ENCODE results near the gene SUSD5.

SUSD5 gene

GRCh38 chr3:33229066-33229465 is 10.5 kb upstream of the SUSD5 start:
- no peak for TF ChIP-seq CTCF (IDR thresholded peaks at IDR 0.05; ENCODE audit: extremely low read depth, insufficient read depth, missing control alignments)
- in situ Hi-C loops (cut with MboI; ENCODE audit: low pct_unique_long_range_greater_than_20kb, low sequenced_read_pairs, unreplicated experiment): no loop called here

GRCh38 chr3:33221241-33221640 is 2.6 kb upstream of the SUSD5 start:
- no peak for TF ChIP-seq CTCF (IDR thresholded peaks at IDR 0.05; ENCODE audit: extremely low read depth, insufficient read depth, missing control alignments)
- DNase-seq (ENCODE audit: low spot score): no peak
- in situ Hi-C loops (cut with MboI; ENCODE audit: low pct_unique_long_range_greater_than_20kb, low sequenced_read_pairs, unreplicated experiment): no loop called here

More at GRCh38 chr3:33229066-33229465, 10.5 kb upstream of the SUSD5 start:
- no peak for DNase-seq (ENCODE audit: low spot score)

- no peak for DNase-seq (ENCODE audit: low spot score)
- in situ Hi-C loops (cut with MboI; ENCODE audit: low pct_unique_long_range_greater_than_20kb, low sequenced_read_pairs, unreplicated experiment): no loop called here
- no peak for TF ChIP-seq CTCF (IDR thresholded peaks at IDR 0.05; ENCODE audit: extremely low read depth, insufficient read depth, missing control alignments)
Measured at GRCh38 chr3:33219175-33219487, 521 bp upstream of the SUSD5 start.

GRCh38 chr3:33217866-33218445 is 654 bp downstream of the SUSD5 start:
- no peak for DNase-seq (ENCODE audit: low spot score)
- no peak for TF ChIP-seq CTCF (IDR thresholded peaks at IDR 0.05; ENCODE audit: extremely low read depth, insufficient read depth, missing control alignments)
- in situ Hi-C loops (cut with MboI; ENCODE audit: low pct_unique_long_range_greater_than_20kb, low sequenced_read_pairs, unreplicated experiment): no loop called here

- in situ Hi-C loops (cut with MboI; ENCODE audit: low pct_unique_long_range_greater_than_20kb, low sequenced_read_pairs, unreplicated experiment): no loop called here
- no peak for DNase-seq (ENCODE audit: low spot score)
- no peak for TF ChIP-seq CTCF (IDR thresholded peaks at IDR 0.05; ENCODE audit: extremely low read depth, insufficient read depth, missing control alignments)
Measured at GRCh38 chr3:33215739-33216138, 2.9 kb downstream of the SUSD5 start.

GRCh38 chr3:33212406-33212805 is 6.2 kb downstream of the SUSD5 start:
- TF ChIP-seq CTCF (IDR thresholded peaks at IDR 0.05; ENCODE audit: extremely low read depth, insufficient read depth, missing control alignments): no peak
- in situ Hi-C loops (cut with MboI; ENCODE audit: low pct_unique_long_range_greater_than_20kb, low sequenced_read_pairs, unreplicated experiment): no loop called here
- DNase-seq (ENCODE audit: low spot score): no peak

GRCh38 chr3:33211444-33211843 is 7.2 kb downstream of the SUSD5 start:
- no peak for DNase-seq (ENCODE audit: low spot score)
- TF ChIP-seq CTCF (IDR thresholded peaks at IDR 0.05; ENCODE audit: extremely low read depth, insufficient read depth, missing control alignments): no peak

More at GRCh38 chr3:33211444-33211843, 7.2 kb downstream of the SUSD5 start:
- in situ Hi-C loops (cut with MboI; ENCODE audit: low pct_unique_long_range_greater_than_20kb, low sequenced_read_pairs, unreplicated experiment): no loop called here

Measured in GM13977 (cell line).